ENCODE data around the gene MCL1.

GRCh38 chr1:150582371-150582770 is 3.0 kb upstream of the MCL1 start:
- TF ChIP-seq RCOR1 (IDR thresholded peaks at IDR 0.05; ENCODE audit: low read length) (no peak), GABPA (IDR thresholded peaks at IDR 0.05; ENCODE audit: low read depth) (no peak), MXI1 (IDR thresholded peaks at IDR 0.05; ENCODE audit: low read depth, low read length) (no peak), REST (IDR thresholded peaks at IDR 0.05; ENCODE audit: low read depth, low read length) (no peak), SIN3A (IDR thresholded peaks at IDR 0.05; ENCODE audit: borderline replicate concordance, low read depth, low read length) (no peak), RAD21 (IDR thresholded peaks at IDR 0.05; ENCODE audit: low read length) (no peak), POLR2AphosphoS5 (IDR thresholded peaks at IDR 0.05; ENCODE audit: low read depth, low read length) (no peak), EZH2phosphoT487 (IDR thresholded peaks at IDR 0.05; ENCODE audit: borderline replicate concordance, low read depth) (no peak), CHD2 (IDR thresholded peaks at IDR 0.05; ENCODE audit: low read length, partially characterized antibody) (no peak), MEF2A (IDR thresholded peaks at IDR 0.05; ENCODE audit: borderline replicate concordance, low read depth) (no peak), TAF1 (IDR thresholded peaks at IDR 0.05; ENCODE audit: borderline replicate concordance, low read depth, low read length) (no peak)
- TF ChIP-seq, protein P1, sequence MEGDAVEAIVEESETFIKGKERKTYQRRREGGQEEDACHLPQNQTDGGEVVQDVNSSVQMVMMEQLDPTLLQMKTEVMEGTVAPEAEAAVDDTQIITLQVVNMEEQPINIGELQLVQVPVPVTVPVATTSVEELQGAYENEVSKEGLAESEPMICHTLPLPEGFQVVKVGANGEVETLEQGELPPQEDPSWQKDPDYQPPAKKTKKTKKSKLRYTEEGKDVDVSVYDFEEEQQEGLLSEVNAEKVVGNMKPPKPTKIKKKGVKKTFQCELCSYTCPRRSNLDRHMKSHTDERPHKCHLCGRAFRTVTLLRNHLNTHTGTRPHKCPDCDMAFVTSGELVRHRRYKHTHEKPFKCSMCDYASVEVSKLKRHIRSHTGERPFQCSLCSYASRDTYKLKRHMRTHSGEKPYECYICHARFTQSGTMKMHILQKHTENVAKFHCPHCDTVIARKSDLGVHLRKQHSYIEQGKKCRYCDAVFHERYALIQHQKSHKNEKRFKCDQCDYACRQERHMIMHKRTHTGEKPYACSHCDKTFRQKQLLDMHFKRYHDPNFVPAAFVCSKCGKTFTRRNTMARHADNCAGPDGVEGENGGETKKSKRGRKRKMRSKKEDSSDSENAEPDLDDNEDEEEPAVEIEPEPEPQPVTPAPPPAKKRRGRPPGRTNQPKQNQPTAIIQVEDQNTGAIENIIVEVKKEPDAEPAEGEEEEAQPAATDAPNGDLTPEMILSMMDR (IDR thresholded peaks at IDR 0.05), result no peak
- TF ChIP-seq, protein P2, sequence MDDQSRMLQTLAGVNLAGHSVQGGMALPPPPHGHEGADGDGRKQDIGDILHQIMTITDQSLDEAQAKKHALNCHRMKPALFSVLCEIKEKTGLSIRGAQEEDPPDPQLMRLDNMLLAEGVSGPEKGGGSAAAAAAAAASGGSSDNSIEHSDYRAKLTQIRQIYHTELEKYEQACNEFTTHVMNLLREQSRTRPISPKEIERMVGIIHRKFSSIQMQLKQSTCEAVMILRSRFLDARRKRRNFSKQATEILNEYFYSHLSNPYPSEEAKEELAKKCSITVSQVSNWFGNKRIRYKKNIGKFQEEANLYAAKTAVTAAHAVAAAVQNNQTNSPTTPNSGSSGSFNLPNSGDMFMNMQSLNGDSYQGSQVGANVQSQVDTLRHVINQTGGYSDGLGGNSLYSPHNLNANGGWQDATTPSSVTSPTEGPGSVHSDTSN (IDR thresholded peaks at IDR 0.05), result no peak
